ENCODE results near the gene NAB2. TPM values are rescaled to one million over a fixed set of nuclear protein-coding genes. Genes with fewer than 3 reads are reported as not detected.
A peak's percentile ranks its signal among the peaks of the same experiment; 100 is the strongest.

NAB2 gene
- total and polyA plus RNA-seq, 9 of the 15 experiments (the other 6 are each of a cell fraction or from before 2014, with no cell fraction given): 0.45 to 40.9 (median 20.4) TPM

DNA sequence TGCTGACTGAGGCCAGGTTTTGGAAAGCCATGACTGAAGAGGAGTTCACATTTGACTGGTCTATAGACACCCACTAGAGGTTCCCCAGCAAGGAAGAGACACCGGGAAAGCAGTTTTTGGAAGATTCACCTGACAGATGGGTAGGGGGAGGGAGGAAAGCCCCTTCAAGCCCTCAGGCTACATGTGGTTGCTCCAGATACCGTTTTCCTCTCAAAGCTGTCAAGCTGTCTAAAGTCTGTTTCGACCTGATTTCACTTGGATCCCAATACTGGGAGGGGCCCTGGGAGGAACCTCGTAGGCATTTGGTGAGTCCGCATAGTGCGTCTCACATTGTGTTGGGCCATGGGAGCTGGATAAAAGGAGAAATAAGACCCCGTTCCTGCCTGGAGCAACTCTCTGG, 37.6 kb downstream of the NAB2 start (continued):
- TF ChIP-seq POLR2G (IDR thresholded peaks at IDR 0.05; ENCODE audit: low read depth, low read length) (no peak), FOXK1 (CRISPR knock-in tag; IDR thresholded peaks at IDR 0.05; ENCODE audit: borderline replicate concordance) (no peak), TAL1 (IDR thresholded peaks at IDR 0.05) (peak; percentile 76), CBX5 (IDR thresholded peaks at IDR 0.05; ENCODE audit: borderline replicate concordance, low read depth) (no peak), ZBTB7A (IDR thresholded peaks at IDR 0.05; ENCODE audit: borderline replicate concordance, control insufficient read depth, low read depth, low read length) (peak; percentile 62; the same call in 1 of the 2 replicates), TOE1 (IDR thresholded peaks at IDR 0.05; ENCODE audit: borderline replicate concordance) (no peak), TOE1 (CRISPR knock-in tag; IDR thresholded peaks at IDR 0.05; ENCODE audit: borderline replicate concordance, low read depth) (no peak), ZNF184 (CRISPR knock-in tag; IDR thresholded peaks at IDR 0.05) (no peak), TRIM24 (IDR thresholded peaks at IDR 0.05) (peak in 1 of 2 experiments; percentile 37; a peak in 1 of 4 replicates), FOSL1 (tag; conservative IDR thresholded peaks at IDR 0.05) (no peak), CBX1 (IDR thresholded peaks at IDR 0.05; ENCODE audit: low read depth) (no peak), ZNF408 (CRISPR knock-in tag; IDR thresholded peaks at IDR 0.05; ENCODE audit: low read depth) (no peak)
- TF ChIP-seq, protein P1, sequence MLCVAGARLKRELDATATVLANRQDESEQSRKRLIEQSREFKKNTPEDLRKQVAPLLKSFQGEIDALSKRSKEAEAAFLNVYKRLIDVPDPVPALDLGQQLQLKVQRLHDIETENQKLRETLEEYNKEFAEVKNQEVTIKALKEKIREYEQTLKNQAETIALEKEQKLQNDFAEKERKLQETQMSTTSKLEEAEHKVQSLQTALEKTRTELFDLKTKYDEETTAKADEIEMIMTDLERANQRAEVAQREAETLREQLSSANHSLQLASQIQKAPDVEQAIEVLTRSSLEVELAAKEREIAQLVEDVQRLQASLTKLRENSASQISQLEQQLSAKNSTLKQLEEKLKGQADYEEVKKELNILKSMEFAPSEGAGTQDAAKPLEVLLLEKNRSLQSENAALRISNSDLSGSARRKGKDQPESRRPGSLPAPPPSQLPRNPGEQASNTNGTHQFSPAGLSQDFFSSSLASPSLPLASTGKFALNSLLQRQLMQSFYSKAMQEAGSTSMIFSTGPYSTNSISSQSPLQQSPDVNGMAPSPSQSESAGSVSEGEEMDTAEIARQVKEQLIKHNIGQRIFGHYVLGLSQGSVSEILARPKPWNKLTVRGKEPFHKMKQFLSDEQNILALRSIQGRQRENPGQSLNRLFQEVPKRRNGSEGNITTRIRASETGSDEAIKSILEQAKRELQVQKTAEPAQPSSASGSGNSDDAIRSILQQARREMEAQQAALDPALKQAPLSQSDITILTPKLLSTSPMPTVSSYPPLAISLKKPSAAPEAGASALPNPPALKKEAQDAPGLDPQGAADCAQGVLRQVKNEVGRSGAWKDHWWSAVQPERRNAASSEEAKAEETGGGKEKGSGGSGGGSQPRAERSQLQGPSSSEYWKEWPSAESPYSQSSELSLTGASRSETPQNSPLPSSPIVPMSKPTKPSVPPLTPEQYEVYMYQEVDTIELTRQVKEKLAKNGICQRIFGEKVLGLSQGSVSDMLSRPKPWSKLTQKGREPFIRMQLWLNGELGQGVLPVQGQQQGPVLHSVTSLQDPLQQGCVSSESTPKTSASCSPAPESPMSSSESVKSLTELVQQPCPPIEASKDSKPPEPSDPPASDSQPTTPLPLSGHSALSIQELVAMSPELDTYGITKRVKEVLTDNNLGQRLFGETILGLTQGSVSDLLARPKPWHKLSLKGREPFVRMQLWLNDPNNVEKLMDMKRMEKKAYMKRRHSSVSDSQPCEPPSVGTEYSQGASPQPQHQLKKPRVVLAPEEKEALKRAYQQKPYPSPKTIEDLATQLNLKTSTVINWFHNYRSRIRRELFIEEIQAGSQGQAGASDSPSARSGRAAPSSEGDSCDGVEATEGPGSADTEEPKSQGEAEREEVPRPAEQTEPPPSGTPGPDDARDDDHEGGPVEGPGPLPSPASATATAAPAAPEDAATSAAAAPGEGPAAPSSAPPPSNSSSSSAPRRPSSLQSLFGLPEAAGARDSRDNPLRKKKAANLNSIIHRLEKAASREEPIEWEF (CRISPR knock-in tag; IDR thresholded peaks at IDR 0.05): no peak
- TF ChIP-seq, protein P2, sequence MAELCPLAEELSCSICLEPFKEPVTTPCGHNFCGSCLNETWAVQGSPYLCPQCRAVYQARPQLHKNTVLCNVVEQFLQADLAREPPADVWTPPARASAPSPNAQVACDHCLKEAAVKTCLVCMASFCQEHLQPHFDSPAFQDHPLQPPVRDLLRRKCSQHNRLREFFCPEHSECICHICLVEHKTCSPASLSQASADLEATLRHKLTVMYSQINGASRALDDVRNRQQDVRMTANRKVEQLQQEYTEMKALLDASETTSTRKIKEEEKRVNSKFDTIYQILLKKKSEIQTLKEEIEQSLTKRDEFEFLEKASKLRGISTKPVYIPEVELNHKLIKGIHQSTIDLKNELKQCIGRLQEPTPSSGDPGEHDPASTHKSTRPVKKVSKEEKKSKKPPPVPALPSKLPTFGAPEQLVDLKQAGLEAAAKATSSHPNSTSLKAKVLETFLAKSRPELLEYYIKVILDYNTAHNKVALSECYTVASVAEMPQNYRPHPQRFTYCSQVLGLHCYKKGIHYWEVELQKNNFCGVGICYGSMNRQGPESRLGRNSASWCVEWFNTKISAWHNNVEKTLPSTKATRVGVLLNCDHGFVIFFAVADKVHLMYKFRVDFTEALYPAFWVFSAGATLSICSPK (IDR thresholded peaks at IDR 0.05; ENCODE audit: borderline replicate concordance): no peak
- TF ChIP-seq, protein P3, sequence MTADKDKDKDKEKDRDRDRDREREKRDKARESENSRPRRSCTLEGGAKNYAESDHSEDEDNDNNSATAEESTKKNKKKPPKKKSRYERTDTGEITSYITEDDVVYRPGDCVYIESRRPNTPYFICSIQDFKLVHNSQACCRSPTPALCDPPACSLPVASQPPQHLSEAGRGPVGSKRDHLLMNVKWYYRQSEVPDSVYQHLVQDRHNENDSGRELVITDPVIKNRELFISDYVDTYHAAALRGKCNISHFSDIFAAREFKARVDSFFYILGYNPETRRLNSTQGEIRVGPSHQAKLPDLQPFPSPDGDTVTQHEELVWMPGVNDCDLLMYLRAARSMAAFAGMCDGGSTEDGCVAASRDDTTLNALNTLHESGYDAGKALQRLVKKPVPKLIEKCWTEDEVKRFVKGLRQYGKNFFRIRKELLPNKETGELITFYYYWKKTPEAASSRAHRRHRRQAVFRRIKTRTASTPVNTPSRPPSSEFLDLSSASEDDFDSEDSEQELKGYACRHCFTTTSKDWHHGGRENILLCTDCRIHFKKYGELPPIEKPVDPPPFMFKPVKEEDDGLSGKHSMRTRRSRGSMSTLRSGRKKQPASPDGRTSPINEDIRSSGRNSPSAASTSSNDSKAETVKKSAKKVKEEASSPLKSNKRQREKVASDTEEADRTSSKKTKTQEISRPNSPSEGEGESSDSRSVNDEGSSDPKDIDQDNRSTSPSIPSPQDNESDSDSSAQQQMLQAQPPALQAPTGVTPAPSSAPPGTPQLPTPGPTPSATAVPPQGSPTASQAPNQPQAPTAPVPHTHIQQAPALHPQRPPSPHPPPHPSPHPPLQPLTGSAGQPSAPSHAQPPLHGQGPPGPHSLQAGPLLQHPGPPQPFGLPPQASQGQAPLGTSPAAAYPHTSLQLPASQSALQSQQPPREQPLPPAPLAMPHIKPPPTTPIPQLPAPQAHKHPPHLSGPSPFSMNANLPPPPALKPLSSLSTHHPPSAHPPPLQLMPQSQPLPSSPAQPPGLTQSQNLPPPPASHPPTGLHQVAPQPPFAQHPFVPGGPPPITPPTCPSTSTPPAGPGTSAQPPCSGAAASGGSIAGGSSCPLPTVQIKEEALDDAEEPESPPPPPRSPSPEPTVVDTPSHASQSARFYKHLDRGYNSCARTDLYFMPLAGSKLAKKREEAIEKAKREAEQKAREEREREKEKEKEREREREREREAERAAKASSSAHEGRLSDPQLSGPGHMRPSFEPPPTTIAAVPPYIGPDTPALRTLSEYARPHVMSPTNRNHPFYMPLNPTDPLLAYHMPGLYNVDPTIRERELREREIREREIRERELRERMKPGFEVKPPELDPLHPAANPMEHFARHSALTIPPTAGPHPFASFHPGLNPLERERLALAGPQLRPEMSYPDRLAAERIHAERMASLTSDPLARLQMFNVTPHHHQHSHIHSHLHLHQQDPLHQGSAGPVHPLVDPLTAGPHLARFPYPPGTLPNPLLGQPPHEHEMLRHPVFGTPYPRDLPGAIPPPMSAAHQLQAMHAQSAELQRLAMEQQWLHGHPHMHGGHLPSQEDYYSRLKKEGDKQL (CRISPR knock-in tag; IDR thresholded peaks at IDR 0.05; ENCODE audit: borderline replicate concordance): no peak

Measured in K562 (cell line).